GM21825 (cell line): ENCODE data around the gene KPNA4.

ENCODE experiments used
- ATAC-seq: cut with Tn5 transposase; IDR thresholded peaks from one replicate; pipeline ENCODE4 v1.9.1; 2021; ENCODE audit warnings: mild to moderate bottlenecking, moderate library complexity; ENCODE audit not compliant: unreplicated experiment

KPNA4 gene

GRCh38 chr3:160501325-160501724 is 64.0 kb downstream of the KPNA4 start:
- no peak for ATAC-seq

- no peak for ATAC-seq
Measured at GRCh38 chr3:160498202-160498601, 67.2 kb downstream of the KPNA4 start.

GRCh38 chr3:160490166-160490565 is 75.2 kb downstream of the KPNA4 start:
- ATAC-seq: no peak

- no peak for ATAC-seq
Measured at GRCh38 chr3:160486459-160486869, 78.9 kb downstream of the KPNA4 start.

GRCh38 chr3:160482796-160483195 is 82.6 kb downstream of the KPNA4 start:
- ATAC-seq: no peak

- ATAC-seq: no peak
Measured at GRCh38 chr3:160481856-160482255, 83.5 kb downstream of the KPNA4 start.

- no peak for ATAC-seq
Measured at GRCh38 chr3:160480931-160481330, 84.4 kb downstream of the KPNA4 start.

GRCh38 chr3:160479376-160479775 is 86.0 kb downstream of the KPNA4 start:
- no peak for ATAC-seq

- ATAC-seq: no peak
Measured at GRCh38 chr3:160478338-160478737, 87.0 kb downstream of the KPNA4 start.

- no peak for ATAC-seq
Measured at GRCh38 chr3:160477750-160478149, 87.6 kb downstream of the KPNA4 start.

GRCh38 chr3:160475884-160476283 is 89.5 kb downstream of the KPNA4 start:
- ATAC-seq: no peak

GRCh38 chr3:160475153-160475552 is 90.2 kb downstream of the KPNA4 start:
- no peak for ATAC-seq

- no peak for ATAC-seq
Measured at GRCh38 chr3:160474416-160474838, 90.9 kb downstream of the KPNA4 start.

- ATAC-seq: no peak
Measured at GRCh38 chr3:160473978-160474377, 91.4 kb downstream of the KPNA4 start.

GRCh38 chr3:160473221-160473620 is 92.2 kb downstream of the KPNA4 start:
- no peak for ATAC-seq

- no peak for ATAC-seq
Measured at GRCh38 chr3:160472344-160472743, 93.0 kb downstream of the KPNA4 start.

- no peak for ATAC-seq
Measured at GRCh38 chr3:160471892-160472291, 93.5 kb downstream of the KPNA4 start.

- no peak for ATAC-seq
Measured at GRCh38 chr3:160470181-160470580, 95.2 kb downstream of the KPNA4 start.

- no peak for ATAC-seq
Measured at GRCh38 chr3:160464971-160465370, 100.4 kb downstream of the KPNA4 start.

GRCh38 chr3:160464321-160464720 is 101.0 kb downstream of the KPNA4 start:
- no peak for ATAC-seq

- no peak for ATAC-seq
Measured at GRCh38 chr3:160460033-160460432, 105.3 kb downstream of the KPNA4 start.

GRCh38 chr3:160459450-160459970 is 105.9 kb downstream of the KPNA4 start:
- no peak for ATAC-seq

- no peak for ATAC-seq
Measured at GRCh38 chr3:160458151-160458550, 107.2 kb downstream of the KPNA4 start.
